ENCODE results near the gene TEDC1.

Gene TEDC1

DNA sequence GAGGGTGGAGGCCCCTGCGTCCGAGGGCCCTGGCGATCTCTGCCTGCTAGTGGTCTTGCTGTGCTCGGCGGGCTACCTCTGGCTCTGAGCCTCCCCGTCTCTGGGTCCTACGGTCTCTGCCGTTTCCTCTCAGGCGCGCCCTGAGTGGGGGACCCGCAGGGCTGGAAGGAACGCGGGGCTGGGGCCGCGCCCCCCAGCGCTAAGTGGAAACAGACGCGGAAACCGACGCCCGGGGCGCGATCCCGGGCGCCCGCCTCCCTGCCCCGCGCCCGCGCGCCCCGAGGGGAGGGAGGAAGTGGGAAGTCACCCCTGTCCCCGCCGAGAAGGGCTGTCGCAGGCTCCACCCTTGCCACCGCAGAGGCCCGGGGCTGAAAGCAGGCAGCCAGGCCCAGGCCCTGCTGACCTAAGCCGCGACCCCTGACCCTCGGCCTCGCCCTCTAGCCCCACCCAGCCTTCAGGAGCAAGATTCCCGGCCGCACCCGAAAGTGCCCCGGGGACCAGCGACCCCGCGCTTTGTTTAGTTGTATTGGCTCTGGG lies 3.5 kb upstream of the TEDC1 start:
- TF ChIP-seq RARB (CRISPR knock-in tag; IDR thresholded peaks at IDR 0.05), result no peak
- no peak for TF ChIP-seq ZNF70 (CRISPR knock-in tag; IDR thresholded peaks at IDR 0.05)
- TF ChIP-seq, protein P1, sequence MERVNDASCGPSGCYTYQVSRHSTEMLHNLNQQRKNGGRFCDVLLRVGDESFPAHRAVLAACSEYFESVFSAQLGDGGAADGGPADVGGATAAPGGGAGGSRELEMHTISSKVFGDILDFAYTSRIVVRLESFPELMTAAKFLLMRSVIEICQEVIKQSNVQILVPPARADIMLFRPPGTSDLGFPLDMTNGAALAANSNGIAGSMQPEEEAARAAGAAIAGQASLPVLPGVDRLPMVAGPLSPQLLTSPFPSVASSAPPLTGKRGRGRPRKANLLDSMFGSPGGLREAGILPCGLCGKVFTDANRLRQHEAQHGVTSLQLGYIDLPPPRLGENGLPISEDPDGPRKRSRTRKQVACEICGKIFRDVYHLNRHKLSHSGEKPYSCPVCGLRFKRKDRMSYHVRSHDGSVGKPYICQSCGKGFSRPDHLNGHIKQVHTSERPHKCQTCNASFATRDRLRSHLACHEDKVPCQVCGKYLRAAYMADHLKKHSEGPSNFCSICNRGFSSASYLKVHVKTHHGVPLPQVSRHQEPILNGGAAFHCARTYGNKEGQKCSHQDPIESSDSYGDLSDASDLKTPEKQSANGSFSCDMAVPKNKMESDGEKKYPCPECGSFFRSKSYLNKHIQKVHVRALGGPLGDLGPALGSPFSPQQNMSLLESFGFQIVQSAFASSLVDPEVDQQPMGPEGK (CRISPR knock-in tag; IDR thresholded peaks at IDR 0.05; ENCODE audit: borderline replicate concordance), result no peak
- no peak for ATAC-seq

DNA sequence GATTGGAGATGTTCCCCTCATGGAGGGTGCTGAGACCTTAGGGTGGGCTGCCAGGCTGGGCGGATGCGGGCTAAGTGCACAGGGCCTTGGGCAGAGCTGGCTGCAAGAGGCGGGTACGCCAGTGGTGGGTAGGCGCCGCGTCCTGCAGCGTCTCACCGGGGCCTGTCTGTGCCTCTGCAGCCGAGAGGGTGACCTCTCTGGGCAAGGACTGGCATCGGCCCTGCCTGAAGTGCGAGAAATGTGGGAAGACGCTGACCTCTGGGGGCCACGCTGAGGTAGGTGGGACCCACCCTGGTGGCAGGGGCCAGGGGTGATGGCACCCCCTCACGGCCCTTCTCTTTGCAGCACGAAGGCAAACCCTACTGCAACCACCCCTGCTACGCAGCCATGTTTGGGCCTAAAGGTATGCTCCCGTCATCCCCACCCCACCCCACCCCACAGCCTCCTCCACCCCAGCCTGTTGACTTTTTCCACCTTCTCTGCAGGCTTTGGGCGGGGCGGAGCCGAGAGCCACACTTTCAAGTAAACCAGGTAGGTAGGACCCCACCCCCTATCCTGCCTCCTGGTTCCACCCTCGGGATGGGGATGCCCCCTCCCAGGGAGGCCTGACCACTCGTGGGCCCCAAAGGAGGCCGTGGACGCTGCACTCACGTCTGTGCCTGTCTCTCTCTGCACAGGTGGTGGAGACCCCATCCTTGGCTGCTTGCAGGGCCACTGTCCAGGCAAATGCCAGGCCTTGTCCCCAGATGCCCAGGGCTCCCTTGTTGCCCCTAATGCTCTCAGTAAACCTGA lies 2.9 kb upstream of the TEDC1 start:
- ATAC-seq, result no peak
- TF ChIP-seq OSR1 (CRISPR knock-in tag; IDR thresholded peaks at IDR 0.05) (no peak), ZFP3 (CRISPR knock-in tag; IDR thresholded peaks at IDR 0.05) (no peak), ISL1 (CRISPR knock-in tag; IDR thresholded peaks at IDR 0.05) (no peak)

DNA sequence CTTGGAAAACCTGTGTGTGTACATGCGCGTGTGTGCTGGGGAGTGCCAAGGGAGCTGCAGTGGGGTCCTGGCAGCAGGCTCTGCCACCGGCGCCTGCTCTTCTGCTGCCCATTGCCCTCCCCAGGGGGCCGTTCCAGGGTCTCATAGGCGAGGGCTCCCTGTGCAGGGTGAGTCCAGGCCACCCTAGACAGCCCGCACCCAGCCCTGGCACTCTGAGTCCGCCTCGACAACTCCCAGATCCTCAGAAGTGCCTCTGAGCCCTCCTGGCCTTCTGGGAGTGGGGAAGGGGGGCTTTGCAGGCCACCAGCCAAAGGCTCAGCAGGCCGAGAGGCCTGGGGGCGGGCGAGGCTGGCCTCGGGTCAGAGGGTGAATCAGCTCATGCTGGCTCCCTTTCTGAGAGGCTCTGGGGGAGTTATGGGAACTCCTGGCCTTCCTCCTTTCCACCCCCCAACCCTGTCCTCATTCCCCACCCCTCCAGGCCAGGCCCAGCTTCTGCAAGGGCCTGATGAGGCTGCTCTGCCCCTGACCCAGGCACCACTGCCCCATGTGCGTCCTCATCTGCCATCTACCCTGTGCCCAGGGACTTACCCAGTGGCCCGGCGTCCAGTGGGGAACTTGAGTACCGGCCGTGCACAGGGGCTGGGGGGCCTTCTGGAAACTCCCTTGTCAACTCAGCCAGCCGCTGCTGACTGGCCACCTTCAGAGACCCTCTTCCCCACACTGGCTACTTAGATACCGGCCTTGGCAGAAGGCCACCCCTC lies 2.1 kb upstream of the TEDC1 start:
- no peak for TF ChIP-seq BACH2 (CRISPR knock-in tag; IDR thresholded peaks at IDR 0.05; ENCODE audit: borderline replicate concordance)
- TF ChIP-seq, protein P2, sequence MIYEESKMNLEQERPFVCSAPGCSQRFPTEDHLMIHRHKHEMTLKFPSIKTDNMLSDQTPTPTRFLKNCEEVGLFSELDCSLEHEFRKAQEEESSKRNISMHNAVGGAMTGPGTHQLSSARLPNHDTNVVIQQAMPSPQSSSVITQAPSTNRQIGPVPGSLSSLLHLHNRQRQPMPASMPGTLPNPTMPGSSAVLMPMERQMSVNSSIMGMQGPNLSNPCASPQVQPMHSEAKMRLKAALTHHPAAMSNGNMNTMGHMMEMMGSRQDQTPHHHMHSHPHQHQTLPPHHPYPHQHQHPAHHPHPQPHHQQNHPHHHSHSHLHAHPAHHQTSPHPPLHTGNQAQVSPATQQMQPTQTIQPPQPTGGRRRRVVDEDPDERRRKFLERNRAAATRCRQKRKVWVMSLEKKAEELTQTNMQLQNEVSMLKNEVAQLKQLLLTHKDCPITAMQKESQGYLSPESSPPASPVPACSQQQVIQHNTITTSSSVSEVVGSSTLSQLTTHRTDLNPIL (CRISPR knock-in tag; IDR thresholded peaks at IDR 0.05; ENCODE audit: low read depth), result no peak

DNA sequence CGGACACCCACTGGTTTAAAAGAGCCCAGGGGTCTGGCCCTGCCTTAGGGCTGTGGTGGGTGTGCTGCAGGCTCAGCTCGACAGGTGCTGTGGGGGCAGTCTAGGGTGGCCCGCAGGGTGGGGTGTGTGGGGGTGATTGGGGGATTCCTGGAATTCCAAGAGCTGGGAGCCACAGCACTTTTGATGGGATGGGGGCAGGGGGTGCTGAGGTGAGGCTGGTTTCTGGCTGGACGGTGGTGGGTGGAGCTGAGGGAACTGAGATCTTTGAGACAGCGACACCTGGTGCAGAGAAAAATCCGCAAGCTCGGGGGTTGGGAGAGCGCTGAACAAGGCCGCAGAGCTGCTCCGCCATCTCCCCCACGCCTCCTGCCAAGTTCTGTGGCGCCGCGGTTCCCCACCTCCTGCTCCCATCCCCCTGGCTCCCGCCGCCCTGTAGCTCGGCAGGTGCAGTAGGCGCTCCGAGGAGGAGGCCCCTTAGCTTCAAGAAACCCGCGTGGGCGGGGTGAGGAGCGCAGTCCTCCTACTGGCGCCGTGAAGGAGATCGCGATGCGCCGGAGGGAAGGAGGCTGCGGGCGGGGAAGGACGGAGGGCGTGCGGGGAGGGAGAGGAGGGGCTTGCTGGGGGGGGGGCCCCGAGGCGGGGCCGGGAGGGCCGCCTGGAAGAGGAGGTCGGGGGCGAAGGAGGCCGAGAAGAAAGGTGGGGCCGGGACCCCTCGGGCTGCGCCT lies 1.3 kb upstream of the TEDC1 start:
- ATAC-seq, result peak; percentile 49
- no peak for TF ChIP-seq ISL1 (CRISPR knock-in tag; IDR thresholded peaks at IDR 0.05)
- TF ChIP-seq ESRRG (CRISPR knock-in tag; IDR thresholded peaks at IDR 0.05), result no peak
- no peak for TF ChIP-seq ZNF8 (CRISPR knock-in tag; IDR thresholded peaks at IDR 0.05)
- no peak for TF ChIP-seq BACH2 (CRISPR knock-in tag; IDR thresholded peaks at IDR 0.05; ENCODE audit: borderline replicate concordance)
- TF ChIP-seq, protein P2 (CRISPR knock-in tag; IDR thresholded peaks at IDR 0.05; ENCODE audit: low read depth), result no peak
- TF ChIP-seq ZFP3 (CRISPR knock-in tag; IDR thresholded peaks at IDR 0.05), result no peak
- no peak for TF ChIP-seq PPARA (CRISPR knock-in tag; IDR thresholded peaks at IDR 0.05; ENCODE audit: borderline replicate concordance)
- TF ChIP-seq ZC3H10 (CRISPR knock-in tag; IDR thresholded peaks at IDR 0.05), result no peak
- TF ChIP-seq ZNF565 (CRISPR knock-in tag; conservative IDR thresholded peaks at IDR 0.05; ENCODE audit: low read depth), result no peak
- no peak for TF ChIP-seq RARB (CRISPR knock-in tag; IDR thresholded peaks at IDR 0.05)
- no peak for TF ChIP-seq TOX (CRISPR knock-in tag; IDR thresholded peaks at IDR 0.05; ENCODE audit: borderline replicate concordance)

More for the DNA sequence above, 2.1 kb upstream of the TEDC1 start:
- no peak for ATAC-seq

DNA sequence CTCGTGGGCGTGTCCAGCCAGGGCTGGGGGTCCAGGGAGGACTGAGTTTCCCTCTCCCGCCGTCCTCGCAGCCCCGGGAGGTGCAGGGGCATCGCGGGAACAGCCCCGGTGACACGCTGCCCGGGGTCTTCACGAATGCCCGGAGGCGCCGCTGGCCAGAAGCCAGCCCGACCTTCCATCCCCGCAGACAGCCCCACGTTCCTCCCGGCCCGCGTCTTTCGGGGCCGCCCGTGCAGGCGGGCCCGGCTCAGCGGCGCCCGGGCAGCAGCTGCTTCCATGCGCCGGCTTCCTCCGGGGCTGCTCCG lies 827 bp upstream of the TEDC1 start:
- no peak for ATAC-seq
- TF ChIP-seq PPARA (CRISPR knock-in tag; IDR thresholded peaks at IDR 0.05; ENCODE audit: borderline replicate concordance) (no peak), SNAI2 (CRISPR knock-in tag; IDR thresholded peaks at IDR 0.05) (no peak), ESRRG (CRISPR knock-in tag; IDR thresholded peaks at IDR 0.05) (no peak), ZNF565 (CRISPR knock-in tag; conservative IDR thresholded peaks at IDR 0.05; ENCODE audit: low read depth) (no peak), OSR1 (CRISPR knock-in tag; IDR thresholded peaks at IDR 0.05) (no peak), TOX (CRISPR knock-in tag; IDR thresholded peaks at IDR 0.05; ENCODE audit: borderline replicate concordance) (no peak), BACH2 (CRISPR knock-in tag; IDR thresholded peaks at IDR 0.05; ENCODE audit: borderline replicate concordance) (no peak), RARB (CRISPR knock-in tag; IDR thresholded peaks at IDR 0.05) (no peak), TCF4 (CRISPR knock-in tag; IDR thresholded peaks at IDR 0.05; ENCODE audit: borderline replicate concordance) (no peak)
- TF ChIP-seq, protein P3, sequence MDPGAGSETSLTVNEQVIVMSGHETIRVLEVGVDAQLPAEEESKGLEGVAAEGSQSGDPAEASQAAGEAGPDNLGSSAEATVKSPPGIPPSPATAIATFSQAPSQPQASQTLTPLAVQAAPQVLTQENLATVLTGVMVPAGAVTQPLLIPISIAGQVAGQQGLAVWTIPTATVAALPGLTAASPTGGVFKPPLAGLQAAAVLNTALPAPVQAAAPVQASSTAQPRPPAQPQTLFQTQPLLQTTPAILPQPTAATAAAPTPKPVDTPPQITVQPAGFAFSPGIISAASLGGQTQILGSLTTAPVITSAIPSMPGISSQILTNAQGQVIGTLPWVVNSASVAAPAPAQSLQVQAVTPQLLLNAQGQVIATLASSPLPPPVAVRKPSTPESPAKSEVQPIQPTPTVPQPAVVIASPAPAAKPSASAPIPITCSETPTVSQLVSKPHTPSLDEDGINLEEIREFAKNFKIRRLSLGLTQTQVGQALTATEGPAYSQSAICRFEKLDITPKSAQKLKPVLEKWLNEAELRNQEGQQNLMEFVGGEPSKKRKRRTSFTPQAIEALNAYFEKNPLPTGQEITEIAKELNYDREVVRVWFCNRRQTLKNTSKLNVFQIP (CRISPR knock-in tag; IDR thresholded peaks at IDR 0.05; ENCODE audit: borderline replicate concordance, low read depth), result no peak
- TF ChIP-seq, protein P1 (CRISPR knock-in tag; IDR thresholded peaks at IDR 0.05; ENCODE audit: borderline replicate concordance), result no peak
- TF ChIP-seq, protein P4, sequence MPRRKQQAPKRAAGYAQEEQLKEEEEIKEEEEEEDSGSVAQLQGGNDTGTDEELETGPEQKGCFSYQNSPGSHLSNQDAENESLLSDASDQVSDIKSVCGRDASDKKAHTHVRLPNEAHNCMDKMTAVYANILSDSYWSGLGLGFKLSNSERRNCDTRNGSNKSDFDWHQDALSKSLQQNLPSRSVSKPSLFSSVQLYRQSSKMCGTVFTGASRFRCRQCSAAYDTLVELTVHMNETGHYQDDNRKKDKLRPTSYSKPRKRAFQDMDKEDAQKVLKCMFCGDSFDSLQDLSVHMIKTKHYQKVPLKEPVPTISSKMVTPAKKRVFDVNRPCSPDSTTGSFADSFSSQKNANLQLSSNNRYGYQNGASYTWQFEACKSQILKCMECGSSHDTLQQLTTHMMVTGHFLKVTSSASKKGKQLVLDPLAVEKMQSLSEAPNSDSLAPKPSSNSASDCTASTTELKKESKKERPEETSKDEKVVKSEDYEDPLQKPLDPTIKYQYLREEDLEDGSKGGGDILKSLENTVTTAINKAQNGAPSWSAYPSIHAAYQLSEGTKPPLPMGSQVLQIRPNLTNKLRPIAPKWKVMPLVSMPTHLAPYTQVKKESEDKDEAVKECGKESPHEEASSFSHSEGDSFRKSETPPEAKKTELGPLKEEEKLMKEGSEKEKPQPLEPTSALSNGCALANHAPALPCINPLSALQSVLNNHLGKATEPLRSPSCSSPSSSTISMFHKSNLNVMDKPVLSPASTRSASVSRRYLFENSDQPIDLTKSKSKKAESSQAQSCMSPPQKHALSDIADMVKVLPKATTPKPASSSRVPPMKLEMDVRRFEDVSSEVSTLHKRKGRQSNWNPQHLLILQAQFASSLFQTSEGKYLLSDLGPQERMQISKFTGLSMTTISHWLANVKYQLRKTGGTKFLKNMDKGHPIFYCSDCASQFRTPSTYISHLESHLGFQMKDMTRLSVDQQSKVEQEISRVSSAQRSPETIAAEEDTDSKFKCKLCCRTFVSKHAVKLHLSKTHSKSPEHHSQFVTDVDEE (CRISPR knock-in tag; IDR thresholded peaks at IDR 0.05), result no peak

All from SK-N-SH treated with all-trans-retinoic acid at 6 μM for 48 hours (cell line).